ENCODE measurements around the gene PEX14.
"Not testable (repeated sequence)": the region's sequence is repeated elsewhere in the genome, so short reads cannot be mapped to it uniquely, and the experiment has no call there.

DNA sequence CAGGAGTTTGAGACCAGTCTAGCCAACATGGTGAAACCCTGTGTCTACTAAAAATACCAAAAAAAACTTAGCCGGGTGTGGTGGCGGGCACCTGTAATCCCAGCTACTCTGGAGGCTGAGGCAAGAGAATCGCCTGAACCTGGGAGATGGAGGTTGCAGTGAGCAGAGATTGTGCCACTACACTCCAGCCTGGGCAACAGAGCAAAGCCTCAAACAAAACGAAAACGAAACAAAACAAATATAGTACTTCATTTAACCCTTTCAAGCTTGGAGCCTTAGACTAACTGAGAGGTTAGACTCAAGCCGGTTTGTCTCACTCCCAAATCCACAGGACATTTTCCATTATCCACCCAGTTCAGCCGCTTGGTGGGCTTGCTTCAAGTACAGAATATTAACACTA lies 17.3 kb upstream of the PEX14 start:
- TF ChIP-seq, protein P1, sequence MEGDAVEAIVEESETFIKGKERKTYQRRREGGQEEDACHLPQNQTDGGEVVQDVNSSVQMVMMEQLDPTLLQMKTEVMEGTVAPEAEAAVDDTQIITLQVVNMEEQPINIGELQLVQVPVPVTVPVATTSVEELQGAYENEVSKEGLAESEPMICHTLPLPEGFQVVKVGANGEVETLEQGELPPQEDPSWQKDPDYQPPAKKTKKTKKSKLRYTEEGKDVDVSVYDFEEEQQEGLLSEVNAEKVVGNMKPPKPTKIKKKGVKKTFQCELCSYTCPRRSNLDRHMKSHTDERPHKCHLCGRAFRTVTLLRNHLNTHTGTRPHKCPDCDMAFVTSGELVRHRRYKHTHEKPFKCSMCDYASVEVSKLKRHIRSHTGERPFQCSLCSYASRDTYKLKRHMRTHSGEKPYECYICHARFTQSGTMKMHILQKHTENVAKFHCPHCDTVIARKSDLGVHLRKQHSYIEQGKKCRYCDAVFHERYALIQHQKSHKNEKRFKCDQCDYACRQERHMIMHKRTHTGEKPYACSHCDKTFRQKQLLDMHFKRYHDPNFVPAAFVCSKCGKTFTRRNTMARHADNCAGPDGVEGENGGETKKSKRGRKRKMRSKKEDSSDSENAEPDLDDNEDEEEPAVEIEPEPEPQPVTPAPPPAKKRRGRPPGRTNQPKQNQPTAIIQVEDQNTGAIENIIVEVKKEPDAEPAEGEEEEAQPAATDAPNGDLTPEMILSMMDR (conservative IDR thresholded peaks at IDR 0.05; ENCODE audit: low read depth in 2 of 2) = not testable (repeated sequence)
- TF ChIP-seq EZH2 (IDR thresholded peaks at IDR 0.05; ENCODE audit: low read depth, unreplicated experiment); ZNF331 (CRISPR knock-in tag; IDR thresholded peaks at IDR 0.05; ENCODE audit: low read depth); NANOG (IDR thresholded peaks at IDR 0.05; ENCODE audit: borderline replicate concordance); POLR2AphosphoS5 (IDR thresholded peaks at IDR 0.05; ENCODE audit: low read depth); JUNB (IDR thresholded peaks at IDR 0.05; ENCODE audit: unreplicated experiment); EZH2phosphoT487 (IDR thresholded peaks at IDR 0.05; ENCODE audit: unreplicated experiment): not testable (repeated sequence)
- TF ChIP-seq, protein P2, sequence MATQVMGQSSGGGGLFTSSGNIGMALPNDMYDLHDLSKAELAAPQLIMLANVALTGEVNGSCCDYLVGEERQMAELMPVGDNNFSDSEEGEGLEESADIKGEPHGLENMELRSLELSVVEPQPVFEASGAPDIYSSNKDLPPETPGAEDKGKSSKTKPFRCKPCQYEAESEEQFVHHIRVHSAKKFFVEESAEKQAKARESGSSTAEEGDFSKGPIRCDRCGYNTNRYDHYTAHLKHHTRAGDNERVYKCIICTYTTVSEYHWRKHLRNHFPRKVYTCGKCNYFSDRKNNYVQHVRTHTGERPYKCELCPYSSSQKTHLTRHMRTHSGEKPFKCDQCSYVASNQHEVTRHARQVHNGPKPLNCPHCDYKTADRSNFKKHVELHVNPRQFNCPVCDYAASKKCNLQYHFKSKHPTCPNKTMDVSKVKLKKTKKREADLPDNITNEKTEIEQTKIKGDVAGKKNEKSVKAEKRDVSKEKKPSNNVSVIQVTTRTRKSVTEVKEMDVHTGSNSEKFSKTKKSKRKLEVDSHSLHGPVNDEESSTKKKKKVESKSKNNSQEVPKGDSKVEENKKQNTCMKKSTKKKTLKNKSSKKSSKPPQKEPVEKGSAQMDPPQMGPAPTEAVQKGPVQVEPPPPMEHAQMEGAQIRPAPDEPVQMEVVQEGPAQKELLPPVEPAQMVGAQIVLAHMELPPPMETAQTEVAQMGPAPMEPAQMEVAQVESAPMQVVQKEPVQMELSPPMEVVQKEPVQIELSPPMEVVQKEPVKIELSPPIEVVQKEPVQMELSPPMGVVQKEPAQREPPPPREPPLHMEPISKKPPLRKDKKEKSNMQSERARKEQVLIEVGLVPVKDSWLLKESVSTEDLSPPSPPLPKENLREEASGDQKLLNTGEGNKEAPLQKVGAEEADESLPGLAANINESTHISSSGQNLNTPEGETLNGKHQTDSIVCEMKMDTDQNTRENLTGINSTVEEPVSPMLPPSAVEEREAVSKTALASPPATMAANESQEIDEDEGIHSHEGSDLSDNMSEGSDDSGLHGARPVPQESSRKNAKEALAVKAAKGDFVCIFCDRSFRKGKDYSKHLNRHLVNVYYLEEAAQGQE (IDR thresholded peaks at IDR 0.05; ENCODE audit: unreplicated experiment) = not testable (repeated sequence)
- TF ChIP-seq, protein P3, sequence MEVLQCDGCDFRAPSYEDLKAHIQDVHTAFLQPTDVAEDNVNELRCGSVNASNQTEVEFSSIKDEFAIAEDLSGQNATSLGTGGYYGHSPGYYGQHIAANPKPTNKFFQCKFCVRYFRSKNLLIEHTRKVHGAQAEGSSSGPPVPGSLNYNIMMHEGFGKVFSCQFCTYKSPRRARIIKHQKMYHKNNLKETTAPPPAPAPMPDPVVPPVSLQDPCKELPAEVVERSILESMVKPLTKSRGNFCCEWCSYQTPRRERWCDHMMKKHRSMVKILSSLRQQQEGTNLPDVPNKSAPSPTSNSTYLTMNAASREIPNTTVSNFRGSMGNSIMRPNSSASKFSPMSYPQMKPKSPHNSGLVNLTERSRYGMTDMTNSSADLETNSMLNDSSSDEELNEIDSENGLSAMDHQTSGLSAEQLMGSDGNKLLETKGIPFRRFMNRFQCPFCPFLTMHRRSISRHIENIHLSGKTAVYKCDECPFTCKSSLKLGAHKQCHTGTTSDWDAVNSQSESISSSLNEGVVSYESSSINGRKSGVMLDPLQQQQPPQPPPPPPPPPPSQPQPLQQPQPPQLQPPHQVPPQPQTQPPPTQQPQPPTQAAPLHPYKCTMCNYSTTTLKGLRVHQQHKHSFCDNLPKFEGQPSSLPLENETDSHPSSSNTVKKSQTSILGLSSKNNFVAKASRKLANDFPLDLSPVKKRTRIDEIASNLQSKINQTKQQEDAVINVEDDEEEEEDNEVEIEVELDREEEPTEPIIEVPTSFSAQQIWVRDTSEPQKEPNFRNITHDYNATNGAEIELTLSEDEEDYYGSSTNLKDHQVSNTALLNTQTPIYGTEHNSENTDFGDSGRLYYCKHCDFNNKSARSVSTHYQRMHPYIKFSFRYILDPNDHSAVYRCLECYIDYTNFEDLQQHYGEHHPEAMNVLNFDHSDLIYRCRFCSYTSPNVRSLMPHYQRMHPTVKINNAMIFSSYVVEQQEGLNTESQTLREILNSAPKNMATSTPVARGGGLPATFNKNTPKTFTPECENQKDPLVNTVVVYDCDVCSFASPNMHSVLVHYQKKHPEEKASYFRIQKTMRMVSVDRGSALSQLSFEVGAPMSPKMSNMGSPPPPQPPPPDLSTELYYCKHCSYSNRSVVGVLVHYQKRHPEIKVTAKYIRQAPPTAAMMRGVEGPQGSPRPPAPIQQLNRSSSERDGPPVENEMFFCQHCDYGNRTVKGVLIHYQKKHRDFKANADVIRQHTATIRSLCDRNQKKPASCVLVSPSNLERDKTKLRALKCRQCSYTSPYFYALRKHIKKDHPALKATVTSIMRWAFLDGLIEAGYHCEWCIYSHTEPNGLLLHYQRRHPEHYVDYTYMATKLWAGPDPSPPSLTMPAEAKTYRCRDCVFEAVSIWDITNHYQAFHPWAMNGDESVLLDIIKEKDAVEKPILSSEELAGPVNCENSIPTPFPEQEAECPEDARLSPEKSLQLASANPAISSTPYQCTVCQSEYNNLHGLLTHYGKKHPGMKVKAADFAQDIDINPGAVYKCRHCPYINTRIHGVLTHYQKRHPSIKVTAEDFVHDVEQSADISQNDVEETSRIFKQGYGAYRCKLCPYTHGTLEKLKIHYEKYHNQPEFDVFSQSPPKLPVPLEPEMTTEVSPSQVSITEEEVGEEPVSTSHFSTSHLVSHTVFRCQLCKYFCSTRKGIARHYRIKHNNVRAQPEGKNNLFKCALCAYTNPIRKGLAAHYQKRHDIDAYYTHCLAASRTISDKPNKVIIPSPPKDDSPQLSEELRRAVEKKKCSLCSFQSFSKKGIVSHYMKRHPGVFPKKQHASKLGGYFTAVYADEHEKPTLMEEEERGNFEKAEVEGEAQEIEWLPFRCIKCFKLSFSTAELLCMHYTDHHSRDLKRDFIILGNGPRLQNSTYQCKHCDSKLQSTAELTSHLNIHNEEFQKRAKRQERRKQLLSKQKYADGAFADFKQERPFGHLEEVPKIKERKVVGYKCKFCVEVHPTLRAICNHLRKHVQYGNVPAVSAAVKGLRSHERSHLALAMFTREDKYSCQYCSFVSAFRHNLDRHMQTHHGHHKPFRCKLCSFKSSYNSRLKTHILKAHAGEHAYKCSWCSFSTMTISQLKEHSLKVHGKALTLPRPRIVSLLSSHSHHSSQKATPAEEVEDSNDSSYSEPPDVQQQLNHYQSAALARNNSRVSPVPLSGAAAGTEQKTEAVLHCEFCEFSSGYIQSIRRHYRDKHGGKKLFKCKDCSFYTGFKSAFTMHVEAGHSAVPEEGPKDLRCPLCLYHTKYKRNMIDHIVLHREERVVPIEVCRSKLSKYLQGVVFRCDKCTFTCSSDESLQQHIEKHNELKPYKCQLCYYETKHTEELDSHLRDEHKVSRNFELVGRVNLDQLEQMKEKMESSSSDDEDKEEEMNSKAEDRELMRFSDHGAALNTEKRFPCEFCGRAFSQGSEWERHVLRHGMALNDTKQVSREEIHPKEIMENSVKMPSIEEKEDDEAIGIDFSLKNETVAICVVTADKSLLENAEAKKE (CRISPR knock-in tag; IDR thresholded peaks at IDR 0.05) = not testable (repeated sequence)

Measured in GM23338 (cell line).